GM18526 (cell line): ENCODE measurements around the gene PUM1.

Experiments
- POLR2A ChIP-seq: IDR thresholded peaks from 3 replicates; pipeline ENCODE4 v1.6.1; 2011; ENCODE audit not compliant: insufficient read length; ENCODE audit errors: extremely low read depth

Gene PUM1

GRCh38 chr1:30889511-30889910 lies 176.0 kb downstream of the PUM1 start:
- no peak for TF ChIP-seq POLR2A

GRCh38 chr1:30888975-30889374 lies 176.5 kb downstream of the PUM1 start:
- no peak for TF ChIP-seq POLR2A

- no peak for TF ChIP-seq POLR2A
Observed at GRCh38 chr1:30888391-30888790, 177.1 kb downstream of the PUM1 start.

- TF ChIP-seq POLR2A = no peak
Observed at GRCh38 chr1:30887485-30888315, 177.8 kb downstream of the PUM1 start.

- TF ChIP-seq POLR2A = no peak
Observed at GRCh38 chr1:30886710-30887428, 178.6 kb downstream of the PUM1 start.

- no peak for TF ChIP-seq POLR2A
Observed at GRCh38 chr1:30885570-30886522, 179.7 kb downstream of the PUM1 start.

GRCh38 chr1:30884723-30885122 lies 180.8 kb downstream of the PUM1 start:
- no peak for TF ChIP-seq POLR2A

GRCh38 chr1:30883389-30884172 lies 181.9 kb downstream of the PUM1 start:
- TF ChIP-seq POLR2A = no peak

- TF ChIP-seq POLR2A = no peak
Observed at GRCh38 chr1:30882678-30883388, 182.7 kb downstream of the PUM1 start.
